Ascending aorta (tissue), 2 donors: ENCODE results near the gene GAST. TPM values are rescaled to one million over a fixed set of nuclear protein-coding genes. Genes with fewer than 3 reads are reported as not detected.

Source experiments
- DNase-seq, 2 donors: peaks; one replicate each; pipeline ENCODE4 v3.0.0-alpha.2; 2019; ENCODE audit warnings: low spot score in 2 of 2
- H3K27ac ChIP-seq, 2 donors: fragments of 200-600 bp; sonication (generic); one replicate each; pipeline ENCODE4 v1.5.1; 2016 to 2017; ENCODE audit warnings: mild to moderate bottlenecking in 1 of 2
- H3K27me3 ChIP-seq: fragments of 200-600 bp; sonication (generic); one replicate; pipeline ENCODE4 v1.5.1; 2017
- H3K36me3 ChIP-seq, 2 donors: fragments of 200-600 bp; sonication (generic); one replicate each; pipeline ENCODE4 v1.5.1; 2016
- H3K4me1 ChIP-seq, 2 donors: fragments of 200-600 bp; sonication (generic); one replicate each; pipeline ENCODE4 v1.5.1; 2016 to 2017; ENCODE audit warnings: mild to moderate bottlenecking in 1 of 2
- H3K4me3 ChIP-seq, 2 donors: fragments of 200-600 bp; sonication (generic); one replicate each; pipeline ENCODE4 v1.5.1; 2016 to 2017; ENCODE audit warnings: mild to moderate bottlenecking in 1 of 2
- H3K9me3 ChIP-seq, 2 donors: fragments of 200-600 bp; sonication (generic); one replicate each; pipeline ENCODE4 v1.5.1; 2016
- CTCF ChIP-seq, 3 experiments: fragments of 200-600 bp in 2 of 3; fragments of 450-650 bp in 1 of 3; sonication (generic) in 2 of 3; IDR thresholded peaks; one replicate each; pipeline ENCODE4 v1.5.1; 2016 to 2019; ENCODE audit warnings: antibody characterized with exemption in 3 of 3, mild to moderate bottlenecking in 1 of 3, moderate library complexity in 1 of 3
- intact Hi-C: fragments of 100-400 bp; cut with DNase I; formaldehyde crosslinking; loops from one replicate; pipeline ENCODE4 v1.15.1; 2023
- total RNA-seq: library from RNA; depleted of rRNA; stranded (reverse); fragments of >200 nt; gene quantifications from one replicate; pipeline ENCODE4 v1.1.0, GENCODE V29; 2016

The GAST gene
- total RNA-seq, 1 donor from 2014 or later = not detected

GRCh38 chr17:41687828-41688640 lies 24.1 kb upstream of the GAST start:
- DNase-seq = no peak
- intact Hi-C loops = loop anchor here (5.0 kb wide), 1 partner anchor 1041 kb away; the partner anchor contains the start of gene SMARCE1
- Histone ChIP-seq H3K27ac (peak overlapping the region; percentile 77 to 88), H3K4me3 (peak overlapping the region; percentile 55 to 59), H3K4me1 (peaks cover 12 to 20% of the 10 kb centered on the region in 2 donors), H3K27me3 (no peaks in the 10 kb centered on the region), H3K9me3 (no peaks in the 10 kb centered on the region), H3K36me3 (peaks cover 36 to 37% of the 10 kb centered on the region in 2 donors)
- peak in 1 of 3 experiments; percentile 5 for TF ChIP-seq CTCF (IDR thresholded peaks at IDR 0.05)

GRCh38 chr17:41688641-41689496 lies 23.3 kb upstream of the GAST start, which contains the start of gene EIF1:
EIF1 (plus strand) TSS chr17:41688885; CDS start chr17:41689039, 154 bp downstream.
- intact Hi-C loops = loop anchor here (1.0 to 5.0 kb wide), 2 partner anchors 23 to 1042 kb away; partner anchors contain the start of gene SMARCE1

GRCh38 chr17:41689497-41690299 lies 22.4 kb upstream of the GAST start:
- intact Hi-C loops = loop anchor here (1.0 to 5.0 kb wide), 2 partner anchors 23 to 1042 kb away; partner anchors contain the start of gene SMARCE1
- H3K36me3 ChIP-seq = peaks cover 51 to 54% of the 10 kb centered on the region in 2 donors
- peak overlapping the region; percentile 100 for H3K27ac ChIP-seq
- no peaks in the 10 kb centered on the region for H3K27me3 ChIP-seq
- H3K4me1 ChIP-seq = peaks cover 12 to 20% of the 10 kb centered on the region in 2 donors
- peak; percentile 49 to 58 (median 53) for TF ChIP-seq CTCF (IDR thresholded peaks at IDR 0.05)
- no peaks in the 10 kb centered on the region for H3K9me3 ChIP-seq
- no peak for DNase-seq
- peak overlapping the region; percentile 74 to 93 for H3K4me3 ChIP-seq

More at GRCh38 chr17:41688641-41689496, 23.3 kb upstream of the GAST start, which contains the start of gene EIF1:
- peak within 1 kb of the TSS; percentile 74 to 93 for H3K4me3 ChIP-seq
- peaks cover 12 to 20% of the 10 kb centered on the region in 2 donors for H3K4me1 ChIP-seq
- DNase-seq = peak; percentile 98 to 100
- H3K27ac ChIP-seq = peak within 1 kb of the TSS; percentile 100
- H3K36me3 ChIP-seq = peaks cover 44 to 46% of the 10 kb centered on the region in 2 donors
- TF ChIP-seq CTCF (IDR thresholded peaks at IDR 0.05) = peak in 1 of 3 experiments; percentile 19
- no peaks in the 10 kb centered on the region for H3K9me3 ChIP-seq
- H3K27me3 ChIP-seq = no peaks in the 10 kb centered on the region

- Histone ChIP-seq H3K4me1 (peaks cover 12 to 20% of the 10 kb centered on the region in 2 donors), H3K36me3 (peaks cover 58 to 61% of the 10 kb centered on the region in 2 donors), H3K4me3 (peak overlapping the region; percentile 74 to 93), H3K9me3 (no peaks in the 10 kb centered on the region), H3K27me3 (no peaks in the 10 kb centered on the region), H3K27ac (peak overlapping the region; percentile 100)
- no peak for DNase-seq
- TF ChIP-seq CTCF (IDR thresholded peaks at IDR 0.05) = no peak
- intact Hi-C loops = no loop called here
Measured at GRCh38 chr17:41690497-41690896, 21.6 kb upstream of the GAST start.
